Upper lobe of left lung (tissue), 4 donors: Measurements from ENCODE around the gene SPOCK1.

Source experiments
- EP300 ChIP-seq, 4 donors: sonication (generic); formaldehyde crosslinking; IDR thresholded peaks; one replicate each; pipeline ENCODE4 v1.5.1; 2017; ENCODE audit warnings: antibody characterized with exemption in 4 of 4, control low read depth in 2 of 4
- POLR2A ChIP-seq, 4 donors: fragments of 450-650 bp; IDR thresholded peaks; one replicate each; pipeline ENCODE4 v1.5.1; 2016 to 2017; ENCODE audit warnings: antibody characterized with exemption in 4 of 4, mild to moderate bottlenecking in 2 of 4
- TF ChIP-seq, protein P1 (sequence below), 6 experiments: fragments of 450-650 bp in 4 of 6; fragments of 200-600 bp in 2 of 6; sonication (generic) in 2 of 6; IDR thresholded peaks; one replicate each; pipeline ENCODE4 v1.5.1; 2016 to 2019; ENCODE audit warnings: antibody characterized with exemption in 6 of 6

DNA sequence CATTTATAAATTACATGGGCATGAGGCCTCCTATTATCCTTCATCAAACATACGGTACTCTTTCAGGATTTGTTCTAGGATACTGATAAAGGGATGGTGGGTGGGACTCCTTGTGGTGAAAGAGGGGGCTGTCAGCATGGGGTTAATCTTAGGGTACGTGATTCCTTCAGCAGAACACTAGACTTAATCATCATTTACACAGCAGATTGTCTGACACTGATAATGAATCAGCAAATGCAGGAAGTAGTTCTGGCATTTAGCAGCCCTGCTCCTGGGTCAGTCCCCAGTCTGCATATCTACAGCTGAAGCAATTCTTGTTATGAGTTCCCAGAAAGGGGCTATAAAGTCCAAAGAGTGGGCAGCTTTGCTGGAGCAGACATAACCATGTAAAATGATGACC is 384.6 kb downstream of the SPOCK1 start:
- TF ChIP-seq POLR2A (IDR thresholded peaks at IDR 0.05) (no peak), EP300 (IDR thresholded peaks at IDR 0.05) (no peak)
- TF ChIP-seq, protein P1, sequence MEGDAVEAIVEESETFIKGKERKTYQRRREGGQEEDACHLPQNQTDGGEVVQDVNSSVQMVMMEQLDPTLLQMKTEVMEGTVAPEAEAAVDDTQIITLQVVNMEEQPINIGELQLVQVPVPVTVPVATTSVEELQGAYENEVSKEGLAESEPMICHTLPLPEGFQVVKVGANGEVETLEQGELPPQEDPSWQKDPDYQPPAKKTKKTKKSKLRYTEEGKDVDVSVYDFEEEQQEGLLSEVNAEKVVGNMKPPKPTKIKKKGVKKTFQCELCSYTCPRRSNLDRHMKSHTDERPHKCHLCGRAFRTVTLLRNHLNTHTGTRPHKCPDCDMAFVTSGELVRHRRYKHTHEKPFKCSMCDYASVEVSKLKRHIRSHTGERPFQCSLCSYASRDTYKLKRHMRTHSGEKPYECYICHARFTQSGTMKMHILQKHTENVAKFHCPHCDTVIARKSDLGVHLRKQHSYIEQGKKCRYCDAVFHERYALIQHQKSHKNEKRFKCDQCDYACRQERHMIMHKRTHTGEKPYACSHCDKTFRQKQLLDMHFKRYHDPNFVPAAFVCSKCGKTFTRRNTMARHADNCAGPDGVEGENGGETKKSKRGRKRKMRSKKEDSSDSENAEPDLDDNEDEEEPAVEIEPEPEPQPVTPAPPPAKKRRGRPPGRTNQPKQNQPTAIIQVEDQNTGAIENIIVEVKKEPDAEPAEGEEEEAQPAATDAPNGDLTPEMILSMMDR (IDR thresholded peaks at IDR 0.05) = no peak
